GM12865 (cell line): ENCODE results near the gene FAM107B.

Experiments
- DNase-seq: peaks from one replicate; pipeline ENCODE4 v3.0.0; 2010; ENCODE audit warnings: low read depth
- H3K4me3 ChIP-seq: 2 replicates; pipeline ENCODE4 v1.5.1; 2011; ENCODE audit warnings: mild to moderate bottlenecking, low read depth, low read length, control low read depth
- TF ChIP-seq, protein P1 (sequence below): IDR thresholded peaks from 2 replicates; pipeline ENCODE4 v1.5.1; 2011; ENCODE audit warnings: low read length, control low read depth, low read depth, inconsistent platforms; ENCODE audit not compliant: insufficient read depth; ENCODE audit errors: missing control alignments

Gene FAM107B

GRCh38 chr10:14523286-14523685 lies 251.4 kb downstream of the FAM107B start:
- TF ChIP-seq, protein P1, sequence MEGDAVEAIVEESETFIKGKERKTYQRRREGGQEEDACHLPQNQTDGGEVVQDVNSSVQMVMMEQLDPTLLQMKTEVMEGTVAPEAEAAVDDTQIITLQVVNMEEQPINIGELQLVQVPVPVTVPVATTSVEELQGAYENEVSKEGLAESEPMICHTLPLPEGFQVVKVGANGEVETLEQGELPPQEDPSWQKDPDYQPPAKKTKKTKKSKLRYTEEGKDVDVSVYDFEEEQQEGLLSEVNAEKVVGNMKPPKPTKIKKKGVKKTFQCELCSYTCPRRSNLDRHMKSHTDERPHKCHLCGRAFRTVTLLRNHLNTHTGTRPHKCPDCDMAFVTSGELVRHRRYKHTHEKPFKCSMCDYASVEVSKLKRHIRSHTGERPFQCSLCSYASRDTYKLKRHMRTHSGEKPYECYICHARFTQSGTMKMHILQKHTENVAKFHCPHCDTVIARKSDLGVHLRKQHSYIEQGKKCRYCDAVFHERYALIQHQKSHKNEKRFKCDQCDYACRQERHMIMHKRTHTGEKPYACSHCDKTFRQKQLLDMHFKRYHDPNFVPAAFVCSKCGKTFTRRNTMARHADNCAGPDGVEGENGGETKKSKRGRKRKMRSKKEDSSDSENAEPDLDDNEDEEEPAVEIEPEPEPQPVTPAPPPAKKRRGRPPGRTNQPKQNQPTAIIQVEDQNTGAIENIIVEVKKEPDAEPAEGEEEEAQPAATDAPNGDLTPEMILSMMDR, result no peak
- no peak overlapping the region for H3K4me3 ChIP-seq
- no peak for DNase-seq

- no peak for DNase-seq
- H3K4me3 ChIP-seq, result no peak overlapping the region
- TF ChIP-seq, protein P1, result no peak
Observed at GRCh38 chr10:14519785-14520184, 254.9 kb downstream of the FAM107B start.

DNA sequence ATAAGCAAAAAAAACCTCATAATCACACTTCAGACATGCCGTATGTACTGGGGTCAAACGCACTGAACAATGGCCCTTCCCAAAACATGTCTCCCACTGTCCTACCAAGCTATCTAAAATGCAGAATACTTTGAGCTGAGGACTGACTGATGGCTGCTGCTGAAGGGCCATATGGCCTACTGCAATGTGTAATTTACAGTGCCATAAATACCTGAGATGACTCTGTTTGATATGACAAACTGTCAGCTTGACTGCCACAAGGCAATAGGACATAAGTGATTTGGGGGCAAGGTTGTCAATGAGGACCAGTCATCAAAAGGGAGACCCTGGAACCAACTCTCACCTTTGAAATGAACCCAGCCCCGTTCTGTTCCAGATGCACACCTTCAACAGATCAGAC lies 256.5 kb downstream of the FAM107B start:
- no peak overlapping the region for H3K4me3 ChIP-seq
- DNase-seq, result no peak
- TF ChIP-seq, protein P1, result no peak

- TF ChIP-seq, protein P1, result no peak
- H3K4me3 ChIP-seq, result no peak overlapping the region
- no peak for DNase-seq
Observed at GRCh38 chr10:14513123-14513522, 261.6 kb downstream of the FAM107B start.

- no peak overlapping the region for H3K4me3 ChIP-seq
- TF ChIP-seq, protein P1, result no peak
- no peak for DNase-seq
Observed at GRCh38 chr10:14510346-14510745, 264.4 kb downstream of the FAM107B start.

GRCh38 chr10:14508725-14509124 lies 266.0 kb downstream of the FAM107B start:
- TF ChIP-seq, protein P1, result no peak
- H3K4me3 ChIP-seq, result no peak overlapping the region
- no peak for DNase-seq

DNA sequence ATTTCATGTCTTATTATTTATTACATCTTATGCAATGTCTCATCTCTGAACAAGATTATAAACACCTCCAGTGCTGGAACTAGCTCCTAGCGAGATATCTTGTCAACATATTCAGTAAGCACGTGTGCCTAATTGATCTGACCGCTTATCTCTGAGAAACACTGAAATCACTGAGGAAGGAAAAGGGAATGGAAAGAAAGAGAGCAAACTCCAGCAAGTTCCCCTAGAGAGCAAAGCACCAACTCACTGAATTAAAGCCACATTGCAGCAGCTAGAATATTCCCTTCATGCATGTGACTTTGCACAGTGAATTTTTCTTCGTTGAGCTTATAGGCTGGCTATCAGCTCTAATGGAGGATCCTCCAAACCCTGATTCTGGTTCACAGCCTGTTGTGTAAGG lies 266.9 kb downstream of the FAM107B start:
- no peak overlapping the region for H3K4me3 ChIP-seq
- DNase-seq, result no peak
- TF ChIP-seq, protein P1, result no peak
